Measurements from ENCODE around the gene TRABD2B. TPM values are rescaled to one million over a fixed set of nuclear protein-coding genes. Genes with fewer than 3 reads are reported as not detected.

TRABD2B gene
- total and polyA plus RNA-seq, 4 donors: 0.28 to 2.6 (median 1.3) TPM

GRCh38 chr1:47881505-47882442 is 115.4 kb downstream of the TRABD2B start:
- peak in 1 of 2 donors; percentile 19 for TF ChIP-seq RAD21 (IDR thresholded peaks at IDR 0.05)
- TF ChIP-seq JUND (IDR thresholded peaks at IDR 0.05): no peak
- TF ChIP-seq, protein P1, sequence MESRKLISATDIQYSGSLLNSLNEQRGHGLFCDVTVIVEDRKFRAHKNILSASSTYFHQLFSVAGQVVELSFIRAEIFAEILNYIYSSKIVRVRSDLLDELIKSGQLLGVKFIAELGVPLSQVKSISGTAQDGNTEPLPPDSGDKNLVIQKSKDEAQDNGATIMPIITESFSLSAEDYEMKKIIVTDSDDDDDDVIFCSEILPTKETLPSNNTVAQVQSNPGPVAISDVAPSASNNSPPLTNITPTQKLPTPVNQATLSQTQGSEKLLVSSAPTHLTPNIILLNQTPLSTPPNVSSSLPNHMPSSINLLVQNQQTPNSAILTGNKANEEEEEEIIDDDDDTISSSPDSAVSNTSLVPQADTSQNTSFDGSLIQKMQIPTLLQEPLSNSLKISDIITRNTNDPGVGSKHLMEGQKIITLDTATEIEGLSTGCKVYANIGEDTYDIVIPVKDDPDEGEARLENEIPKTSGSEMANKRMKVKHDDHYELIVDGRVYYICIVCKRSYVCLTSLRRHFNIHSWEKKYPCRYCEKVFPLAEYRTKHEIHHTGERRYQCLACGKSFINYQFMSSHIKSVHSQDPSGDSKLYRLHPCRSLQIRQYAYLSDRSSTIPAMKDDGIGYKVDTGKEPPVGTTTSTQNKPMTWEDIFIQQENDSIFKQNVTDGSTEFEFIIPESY (IDR thresholded peaks at IDR 0.05): no peak
- WGBS: 87% methylated on average over 17 of the region's 17 CpGs
- H3K9me3 ChIP-seq (ENCODE audit: control insufficient read depth in 4 of 4, low read length in 3 of 4): no peaks in the 10 kb centered on the region
- H3K27ac ChIP-seq (ENCODE audit: low read depth in 1 of 2, low read length in 2 of 2): no peak overlapping the region
- H3K36me3 ChIP-seq (ENCODE audit: control insufficient read depth in 4 of 4, insufficient read depth in 3 of 4, low read depth in 1 of 4, low read length in 3 of 4): no peaks in the 10 kb centered on the region
- H3K4me1 ChIP-seq (ENCODE audit: control insufficient read depth in 4 of 4, insufficient read depth in 4 of 4, low read length in 3 of 4): peaks cover 0 to 8% (median 4%) of the 10 kb centered on the region in 4 donors
- no peak overlapping the region for H3K9ac ChIP-seq (ENCODE audit: low read depth in 1 of 2, low read length in 2 of 2)
- no peak for DNase-seq (ENCODE audit: low spot score)
- no peak overlapping the region for H3K4me3 ChIP-seq (ENCODE audit: low read depth in 1 of 3, low read length in 3 of 3)
- H3K27me3 ChIP-seq (ENCODE audit: control insufficient read depth in 4 of 4, insufficient read depth in 4 of 4, low read length in 3 of 4): no peaks in the 10 kb centered on the region

DNA sequence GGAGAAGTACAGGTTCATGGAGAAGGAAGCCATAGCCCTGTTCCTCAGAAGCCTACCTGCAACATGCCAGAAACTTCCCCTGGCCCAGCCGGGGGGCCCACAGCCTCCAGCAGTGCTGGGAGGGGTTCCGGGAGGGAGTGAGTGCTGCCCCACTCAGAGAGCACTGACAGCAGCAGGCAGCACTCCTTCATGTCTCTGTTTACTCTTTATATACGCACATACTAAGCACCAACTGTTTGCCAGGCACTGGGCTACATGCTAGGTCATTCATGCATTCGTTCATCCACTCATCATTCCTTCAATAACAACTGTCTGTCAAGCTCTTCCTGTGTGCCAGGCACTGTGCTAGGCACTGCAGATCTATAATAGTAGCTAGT is 120.6 kb downstream of the TRABD2B start:
- peak overlapping the region; percentile 70 to 76 for H3K27ac ChIP-seq (ENCODE audit: low read depth in 1 of 2, low read length in 2 of 2)
- no peak overlapping the region for H3K4me3 ChIP-seq (ENCODE audit: low read depth in 1 of 3, low read length in 3 of 3)
- H3K36me3 ChIP-seq (ENCODE audit: control insufficient read depth in 4 of 4, insufficient read depth in 3 of 4, low read depth in 1 of 4, low read length in 3 of 4): no peaks in the 10 kb centered on the region
- H3K9me3 ChIP-seq (ENCODE audit: control insufficient read depth in 4 of 4, low read length in 3 of 4): no peaks in the 10 kb centered on the region
- peaks cover 3 to 51% (median 35%) of the 10 kb centered on the region in 4 donors for H3K4me1 ChIP-seq (ENCODE audit: control insufficient read depth in 4 of 4, insufficient read depth in 4 of 4, low read length in 3 of 4)
- no peaks in the 10 kb centered on the region for H3K27me3 ChIP-seq (ENCODE audit: control insufficient read depth in 4 of 4, insufficient read depth in 4 of 4, low read length in 3 of 4)
- DNase-seq (ENCODE audit: low spot score): no peak
- 80% methylated on average over 4 of the region's 4 CpGs for WGBS
- no peak for TF ChIP-seq RAD21 (IDR thresholded peaks at IDR 0.05)
- no peak overlapping the region for H3K9ac ChIP-seq (ENCODE audit: low read depth in 1 of 2, low read length in 2 of 2)

- Histone ChIP-seq H3K4me1 (ENCODE audit: control insufficient read depth in 4 of 4, insufficient read depth in 4 of 4, low read length in 3 of 4) (peaks cover 3 to 53% (median 36%) of the 10 kb centered on the region in 4 donors), H3K9me3 (ENCODE audit: control insufficient read depth in 4 of 4, low read length in 3 of 4) (no peaks in the 10 kb centered on the region), H3K36me3 (ENCODE audit: control insufficient read depth in 4 of 4, insufficient read depth in 3 of 4, low read depth in 1 of 4, low read length in 3 of 4) (no peaks in the 10 kb centered on the region), H3K9ac (ENCODE audit: low read depth in 1 of 2, low read length in 2 of 2) (no peak overlapping the region), H3K27me3 (ENCODE audit: control insufficient read depth in 4 of 4, insufficient read depth in 4 of 4, low read length in 3 of 4) (no peaks in the 10 kb centered on the region), H3K27ac (ENCODE audit: low read depth in 1 of 2, low read length in 2 of 2) (peak overlapping the region; percentile 70 to 76), H3K4me3 (ENCODE audit: low read depth in 1 of 3, low read length in 3 of 3) (no peak overlapping the region)
- 57% methylated on average over 5 of the region's 5 CpGs for WGBS
- DNase-seq (ENCODE audit: low spot score): no peak
- peak; percentile 87 for TF ChIP-seq NR2F2 (IDR thresholded peaks at IDR 0.05)
- TF ChIP-seq CTCF (IDR thresholded peaks at IDR 0.05; ENCODE audit: low read depth, low read length, missing input control): no peak
- peak; percentile 45 for TF ChIP-seq SP1 (IDR thresholded peaks at IDR 0.05)
- TF ChIP-seq YY1 (IDR thresholded peaks at IDR 0.05): no peak
- no peak for TF ChIP-seq TAF1 (conservative IDR thresholded peaks at IDR 0.05)
- no peak for TF ChIP-seq HNF4G (IDR thresholded peaks at IDR 0.05)
- peak; percentile 44 to 45 for TF ChIP-seq RXRA (IDR thresholded peaks at IDR 0.05)
- TF ChIP-seq, protein P2, sequence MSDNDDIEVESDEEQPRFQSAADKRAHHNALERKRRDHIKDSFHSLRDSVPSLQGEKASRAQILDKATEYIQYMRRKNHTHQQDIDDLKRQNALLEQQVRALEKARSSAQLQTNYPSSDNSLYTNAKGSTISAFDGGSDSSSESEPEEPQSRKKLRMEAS (IDR thresholded peaks at IDR 0.05): no peak
- no peak for TF ChIP-seq ATF3 (IDR thresholded peaks at IDR 0.05)
- no peak for TF ChIP-seq GABPA (IDR thresholded peaks at IDR 0.05 in 1 of 2, conservative IDR thresholded peaks at IDR 0.05 in 1 of 2)
- TF ChIP-seq FOXA2 (IDR thresholded peaks at IDR 0.05): no peak
- TF ChIP-seq, protein P1 (IDR thresholded peaks at IDR 0.05): no peak
- no peak for TF ChIP-seq REST (IDR thresholded peaks at IDR 0.05)
- TF ChIP-seq JUND (IDR thresholded peaks at IDR 0.05): peak in 1 of 2 donors; percentile 14
These were observed 121.2 kb downstream of the TRABD2B start for GRCh38 chr1:47875831-47876586.
